AML-193 (cell line): Measurements from ENCODE around the gene PSMB11.

Experiments
- DNase-seq, 2 experiments: peaks; one replicate each; lab custom pipeline; 2025; lab: John Stamatoyannopoulos, UW

Gene PSMB11

DNA sequence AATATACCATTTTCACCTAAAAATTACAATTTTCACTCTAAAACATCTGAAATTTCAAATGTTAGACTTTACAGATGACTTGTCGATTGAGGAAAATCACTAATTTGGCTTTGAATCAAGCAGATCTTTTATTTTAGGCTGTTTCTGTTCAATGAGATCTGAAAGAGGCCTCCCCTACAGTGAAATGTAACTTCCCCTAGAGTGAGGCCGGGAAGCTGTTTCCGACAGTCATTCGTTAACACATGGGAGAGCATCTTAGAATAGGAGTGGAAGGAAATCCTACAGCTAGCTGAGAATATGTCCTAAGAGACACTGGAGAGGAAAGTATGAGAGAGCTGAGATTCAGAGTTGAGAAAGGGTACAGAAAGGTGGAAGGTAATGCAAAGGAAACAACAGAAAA is 26.4 kb upstream of the PSMB11 start:
- no peak for DNase-seq

- no peak for DNase-seq
These were observed 24.9 kb upstream of the PSMB11 start for GRCh38 chr14:23017091-23017490.

GRCh38 chr14:23018107-23018506 is 23.9 kb upstream of the PSMB11 start:
- no peak for DNase-seq

- DNase-seq, result no peak
These were observed 21.6 kb upstream of the PSMB11 start for GRCh38 chr14:23020143-23021128.

- DNase-seq, result no peak
These were observed 20.6 kb upstream of the PSMB11 start for GRCh38 chr14:23021434-23021833.

DNA sequence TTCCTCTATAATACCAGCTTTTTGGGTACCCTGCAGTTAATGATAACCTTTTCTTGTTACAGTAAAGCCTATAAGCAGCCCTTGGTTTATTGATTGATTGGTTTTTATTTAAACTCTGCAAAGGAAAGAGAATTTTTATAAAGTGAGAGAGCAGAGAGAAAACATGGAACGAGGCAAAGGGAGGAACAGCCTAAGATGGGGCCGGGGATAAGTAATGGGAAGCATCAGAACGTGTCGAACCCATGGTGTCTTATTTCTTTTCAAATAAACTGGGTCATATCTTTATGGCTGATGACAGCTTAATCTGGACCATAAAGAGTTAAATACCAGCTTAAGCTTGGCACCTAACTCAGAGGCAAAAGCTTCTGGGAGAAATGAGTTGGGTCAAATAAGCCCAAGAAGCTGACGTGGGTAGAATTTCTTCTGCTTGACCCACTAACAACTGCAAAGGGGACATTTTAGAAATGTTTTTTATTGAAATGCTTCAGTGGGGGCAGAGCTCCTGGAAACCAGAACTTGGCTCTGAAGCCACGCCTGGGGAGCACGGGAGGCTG is 20.0 kb upstream of the PSMB11 start:
- DNase-seq, result no peak

GRCh38 chr14:23023022-23023794 is 18.8 kb upstream of the PSMB11 start:
- DNase-seq, result no peak

DNA sequence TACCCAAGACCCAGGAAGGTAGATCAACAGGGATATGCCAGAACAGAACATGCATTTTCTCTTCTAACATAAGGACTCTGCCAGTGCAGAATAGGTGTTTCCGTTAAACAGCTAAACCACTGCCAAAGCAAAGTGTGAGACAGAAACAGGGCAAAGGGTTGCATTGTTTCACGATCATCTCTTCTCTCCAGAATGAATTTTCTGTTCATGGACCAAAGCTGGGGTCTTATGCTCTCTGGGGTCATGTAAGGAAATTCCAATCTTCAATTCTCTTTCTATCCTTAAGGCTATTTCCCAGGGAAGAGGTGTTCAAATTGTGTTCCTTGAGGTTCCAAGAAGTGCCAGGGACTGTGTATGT is 18.2 kb upstream of the PSMB11 start:
- DNase-seq, result no peak

DNA sequence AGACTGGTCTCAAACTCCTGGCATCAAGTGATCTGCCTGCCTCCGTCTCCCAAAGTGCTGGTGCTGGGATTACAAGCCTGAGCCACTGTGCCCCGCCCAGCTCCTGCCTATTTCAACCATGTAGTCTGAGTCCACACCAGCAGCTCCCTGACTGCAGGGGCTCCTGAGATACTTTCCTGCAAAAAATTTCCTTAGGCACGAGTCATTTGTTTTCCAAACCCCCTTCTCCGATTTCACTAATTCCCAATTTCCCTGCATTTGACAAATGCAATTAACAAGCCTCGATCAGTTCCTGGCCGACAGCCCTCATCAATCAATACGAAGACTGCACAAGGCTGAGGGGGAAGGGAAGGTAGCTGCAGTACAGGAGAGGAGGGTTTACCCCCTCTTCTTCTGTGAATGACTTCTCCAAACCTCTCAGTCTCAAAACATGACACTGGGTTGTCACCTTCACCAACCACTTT is 17.4 kb upstream of the PSMB11 start:
- DNase-seq, result no peak

DNA sequence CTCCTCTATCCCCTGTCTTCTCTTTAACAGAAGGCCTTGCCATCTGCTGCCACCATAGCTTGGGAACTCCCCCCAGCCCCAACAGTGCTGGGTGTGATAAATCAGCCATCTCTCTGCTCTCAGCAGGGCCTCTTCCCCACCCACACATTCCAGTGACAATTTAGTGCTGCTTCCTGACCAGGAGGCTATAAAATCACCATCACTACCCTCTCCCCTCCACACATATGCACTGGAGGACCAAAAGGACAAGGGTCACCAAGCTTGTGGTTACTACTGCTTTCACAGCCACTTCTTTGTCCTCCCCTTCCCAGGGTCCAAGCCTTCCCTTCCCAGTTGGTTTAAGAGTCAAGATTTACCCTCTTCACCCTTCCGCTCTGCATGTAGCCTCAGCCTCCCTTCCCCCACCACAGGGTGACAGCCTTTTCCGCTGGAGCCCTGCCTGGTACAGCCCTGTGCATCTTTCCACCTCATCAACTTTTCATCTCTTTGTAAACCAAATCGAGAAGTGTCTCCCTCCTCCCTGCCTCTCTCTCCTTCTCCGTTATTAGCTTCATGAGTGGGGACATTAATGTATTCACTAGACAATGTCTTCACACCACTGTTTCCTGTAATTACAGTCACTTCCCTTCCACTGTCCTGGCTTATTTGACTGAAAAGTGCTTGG is 16.7 kb upstream of the PSMB11 start:
- no peak for DNase-seq

GRCh38 chr14:23028799-23029198 is 13.2 kb upstream of the PSMB11 start:
- no peak for DNase-seq

DNA sequence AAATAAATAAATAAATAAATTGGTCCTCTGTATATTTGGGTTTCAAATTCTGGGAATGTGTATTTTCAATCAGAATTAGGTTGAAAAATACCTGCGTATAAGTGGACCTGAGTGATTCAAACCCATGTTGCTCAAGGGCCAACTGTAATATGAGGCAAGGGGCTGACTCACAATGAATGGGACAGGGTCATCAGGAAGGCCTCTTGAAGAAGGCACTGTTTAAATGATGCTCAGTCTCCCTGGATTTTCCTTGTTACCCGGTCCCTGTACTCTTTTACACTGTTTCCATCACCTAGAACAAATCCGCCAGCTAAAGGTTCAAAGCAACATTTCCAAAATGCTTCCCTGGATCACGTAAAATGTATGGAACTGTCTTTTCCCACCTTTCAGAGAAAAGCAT is 11.1 kb upstream of the PSMB11 start:
- DNase-seq, result no peak

- DNase-seq, result no peak
These were observed 8.7 kb upstream of the PSMB11 start for GRCh38 chr14:23033251-23033727.

GRCh38 chr14:23033801-23034497 is 8.1 kb upstream of the PSMB11 start:
- no peak for DNase-seq

- no peak for DNase-seq
These were observed 7.3 kb upstream of the PSMB11 start, which contains the start of gene PSMB5 for GRCh38 chr14:23034498-23035302. PSMB5 (minus strand) TSS chr14:23034900; CDS start chr14:23034881, 19 bp downstream.

GRCh38 chr14:23035303-23036144 is 6.5 kb upstream of the PSMB11 start:
- DNase-seq, result no peak

DNA sequence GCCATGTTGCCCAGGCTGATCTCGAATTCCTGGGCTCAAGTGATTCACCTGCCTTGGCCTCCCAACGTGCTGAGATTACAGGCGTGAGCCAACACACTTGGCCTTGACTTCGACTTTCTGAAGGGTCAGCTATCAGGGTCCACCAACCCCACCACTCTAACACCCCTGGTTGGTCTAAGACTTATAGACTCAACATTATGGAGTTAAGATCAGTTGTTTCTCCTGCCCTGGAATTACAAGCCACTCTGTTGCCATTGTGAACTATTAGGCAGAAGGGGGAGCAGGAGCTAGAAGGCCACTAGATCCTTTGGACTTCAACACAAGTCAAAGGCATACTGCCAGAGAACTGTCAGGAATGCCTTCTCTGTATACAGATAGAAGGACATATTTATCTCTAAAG is 1.9 kb upstream of the PSMB11 start:
- DNase-seq, result no peak

DNA sequence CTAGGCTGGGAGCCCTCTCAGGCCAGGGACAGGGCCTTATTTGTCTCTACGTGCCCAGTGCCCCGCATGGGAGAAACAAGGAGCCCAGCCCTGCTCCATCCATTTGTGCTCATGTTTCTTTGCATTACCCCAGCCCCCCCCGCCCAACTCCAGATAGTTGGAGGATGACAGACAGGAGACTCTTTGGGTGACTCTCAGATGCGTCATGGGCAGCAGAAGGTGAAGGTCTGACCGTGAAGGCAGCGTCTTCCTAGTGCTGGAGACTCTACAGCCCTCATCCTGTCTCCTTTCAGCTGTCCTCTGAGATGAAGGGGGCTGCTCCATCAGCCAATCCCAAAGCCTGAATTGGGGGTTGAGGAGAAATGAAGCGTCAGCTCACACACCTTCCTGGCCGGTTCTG is 283 bp upstream of the PSMB11 start:
- no peak for DNase-seq

DNA sequence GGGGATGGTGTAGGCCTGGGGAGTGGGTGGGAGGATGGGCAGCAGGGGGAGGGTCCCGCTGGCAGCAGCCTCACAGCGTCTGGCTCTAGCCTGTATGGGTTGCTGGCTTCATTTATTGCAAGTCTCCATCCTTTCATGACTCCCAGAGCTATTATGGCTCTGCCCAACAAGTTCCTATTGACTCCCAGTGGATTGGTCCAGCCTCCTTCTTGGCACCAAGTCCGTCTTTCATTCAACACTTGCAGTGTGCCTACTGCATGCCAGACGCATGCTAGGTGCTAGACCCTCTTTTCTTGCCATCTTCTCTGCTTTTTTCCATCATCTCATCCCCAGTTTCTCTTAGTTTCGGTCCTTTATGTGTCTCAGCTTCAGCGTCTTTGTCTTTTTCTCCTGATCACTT is 1.1 kb downstream of the PSMB11 start:
- DNase-seq, result no peak

DNA sequence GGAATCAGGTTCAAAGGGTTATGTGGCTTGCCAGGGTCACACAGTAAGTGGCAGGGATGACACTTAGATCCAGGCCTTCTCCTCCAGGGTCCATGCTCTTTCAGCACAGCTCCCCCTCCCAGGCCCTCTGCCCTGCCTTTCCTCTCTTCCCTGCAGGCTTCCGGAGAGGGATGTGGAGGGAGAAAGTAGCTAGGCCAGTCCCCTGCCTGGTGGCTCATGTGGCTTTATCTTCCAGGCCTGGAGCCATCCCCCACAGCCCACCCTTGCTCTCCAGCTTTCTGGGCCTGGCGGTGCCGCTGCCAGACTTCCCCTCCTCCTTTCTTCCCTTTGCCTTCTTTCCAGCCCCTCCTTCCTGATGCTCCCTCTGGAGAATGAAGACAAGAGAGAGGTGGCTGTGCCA is 1.7 kb downstream of the PSMB11 start:
- no peak for DNase-seq
